GM19395 (cell line): ENCODE data around the gene CAMK1G.

Experiments used
- ATAC-seq: cut with Tn5 transposase; IDR thresholded peaks from one replicate; pipeline ENCODE4 v1.9.1; 2021; ENCODE audit warnings: mild to moderate bottlenecking, moderate library complexity; ENCODE audit not compliant: unreplicated experiment

Gene CAMK1G

GRCh38 chr1:209618291-209618690, 34.8 kb downstream of the CAMK1G start:
- no peak for ATAC-seq

GRCh38 chr1:209618756-209619420, 35.4 kb downstream of the CAMK1G start:
- ATAC-seq: no peak

- no peak for ATAC-seq
These were observed 36.4 kb downstream of the CAMK1G start for GRCh38 chr1:209619696-209620486.

- ATAC-seq: no peak
These were observed 37.0 kb downstream of the CAMK1G start for GRCh38 chr1:209620487-209620884.

GRCh38 chr1:209621286-209621685, 37.8 kb downstream of the CAMK1G start:
- ATAC-seq: no peak

- ATAC-seq: no peak
These were observed 38.5 kb downstream of the CAMK1G start for GRCh38 chr1:209621741-209622655.

- no peak for ATAC-seq
These were observed 39.6 kb downstream of the CAMK1G start for GRCh38 chr1:209622841-209623829.

GRCh38 chr1:209624558-209625549, 41.3 kb downstream of the CAMK1G start:
- no peak for ATAC-seq

- no peak for ATAC-seq
These were observed 42.3 kb downstream of the CAMK1G start for GRCh38 chr1:209625791-209626285.

- ATAC-seq: no peak
These were observed 43.0 kb downstream of the CAMK1G start for GRCh38 chr1:209626346-209627026.

- ATAC-seq: peak; percentile 33
These were observed 43.7 kb downstream of the CAMK1G start for GRCh38 chr1:209627027-209627731.

GRCh38 chr1:209627732-209628196, 44.2 kb downstream of the CAMK1G start:
- ATAC-seq: peak; percentile 91

- no peak for ATAC-seq
These were observed 45.2 kb downstream of the CAMK1G start for GRCh38 chr1:209628618-209629299.

GRCh38 chr1:209629621-209630382, 46.3 kb downstream of the CAMK1G start:
- ATAC-seq: no peak

GRCh38 chr1:209630383-209631225, 47.1 kb downstream of the CAMK1G start:
- no peak for ATAC-seq
